Neuronal stem cell (in vitro differentiated cells): ENCODE data around the gene ITGB3BP. TPM values are rescaled to one million over a fixed set of nuclear protein-coding genes. Genes with fewer than 3 reads are reported as not detected.

Experiments
- small RNA-seq: library from polyadenylated mRNA; stranded (forward); fragments of <200 nt; extraction: miRNeasy Mini kit (QIAGEN cat#:217004); gene quantifications from one replicate; pipeline ENCODE3, GENCODE V24; 2013; ENCODE audit not compliant: insufficient read depth

ITGB3BP gene

Small RNA genes within 50 kb of the gene (small RNA-seq; reads per million reads assigned to genes)
- gene RF02105 = not detected
- gene RF02106 = not detected
- gene RF02107 = not detected
- gene RF02108 = not detected
- not detected for gene RF02109
- gene RF02110 = not detected
- not detected for gene RN7SL488P
- not detected for gene RNU7-123P
